Mammary epithelial cell (primary cell): ENCODE data around the gene SAXO2.

Experiments used
- EZH2 ChIP-seq: IDR thresholded peaks from 2 replicates; pipeline ENCODE4 v1.6.1; 2012; ENCODE audit warnings: low read length, inconsistent platforms, borderline replicate concordance
- TF ChIP-seq, protein P1 (sequence below), 2 donors: IDR thresholded peaks in 1 of 2; conservative IDR thresholded peaks in 1 of 2; 2 replicates each; pipeline ENCODE4 v1.5.1; 2011 to 2012; ENCODE audit warnings: inconsistent platforms in 2 of 2, low read length in 2 of 2, mild to moderate bottlenecking in 2 of 2, control low read depth in 1 of 2, low read depth in 1 of 2; ENCODE audit not compliant: insufficient read depth in 1 of 2; ENCODE audit errors: extremely low read depth in 1 of 2

DNA sequence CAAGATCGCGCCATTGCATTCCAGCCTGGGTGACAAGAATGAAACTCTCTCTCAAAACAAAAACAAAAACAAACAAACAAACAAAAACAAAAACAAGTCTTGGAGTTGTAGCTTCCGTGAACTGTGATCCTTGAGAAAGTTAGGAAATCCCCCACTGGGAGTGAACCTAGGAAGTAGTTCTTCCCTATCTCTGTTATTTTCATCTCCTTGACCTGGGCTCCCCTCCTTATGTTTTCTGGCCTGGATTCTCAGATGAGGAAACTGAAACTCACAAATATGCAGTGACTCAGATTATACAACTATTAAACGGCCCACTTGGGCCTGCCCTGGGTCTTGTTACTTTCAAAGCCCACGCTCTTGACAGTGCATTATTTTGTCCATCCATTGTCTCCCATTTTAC is 29.7 kb downstream of the SAXO2 start:
- TF ChIP-seq, protein P1, sequence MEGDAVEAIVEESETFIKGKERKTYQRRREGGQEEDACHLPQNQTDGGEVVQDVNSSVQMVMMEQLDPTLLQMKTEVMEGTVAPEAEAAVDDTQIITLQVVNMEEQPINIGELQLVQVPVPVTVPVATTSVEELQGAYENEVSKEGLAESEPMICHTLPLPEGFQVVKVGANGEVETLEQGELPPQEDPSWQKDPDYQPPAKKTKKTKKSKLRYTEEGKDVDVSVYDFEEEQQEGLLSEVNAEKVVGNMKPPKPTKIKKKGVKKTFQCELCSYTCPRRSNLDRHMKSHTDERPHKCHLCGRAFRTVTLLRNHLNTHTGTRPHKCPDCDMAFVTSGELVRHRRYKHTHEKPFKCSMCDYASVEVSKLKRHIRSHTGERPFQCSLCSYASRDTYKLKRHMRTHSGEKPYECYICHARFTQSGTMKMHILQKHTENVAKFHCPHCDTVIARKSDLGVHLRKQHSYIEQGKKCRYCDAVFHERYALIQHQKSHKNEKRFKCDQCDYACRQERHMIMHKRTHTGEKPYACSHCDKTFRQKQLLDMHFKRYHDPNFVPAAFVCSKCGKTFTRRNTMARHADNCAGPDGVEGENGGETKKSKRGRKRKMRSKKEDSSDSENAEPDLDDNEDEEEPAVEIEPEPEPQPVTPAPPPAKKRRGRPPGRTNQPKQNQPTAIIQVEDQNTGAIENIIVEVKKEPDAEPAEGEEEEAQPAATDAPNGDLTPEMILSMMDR (conservative IDR thresholded peaks at IDR 0.05 in 1 of 2, IDR thresholded peaks at IDR 0.05 in 1 of 2; ENCODE audit: extremely low read depth in 1 of 2, insufficient read depth in 1 of 2, low read depth in 1 of 2, low read length in 2 of 2), result no peak
- no peak for TF ChIP-seq EZH2
